GM12865 (cell line): ENCODE measurements around the gene TPT1.
"Not testable (repeated sequence)": the region's sequence is repeated elsewhere in the genome, so short reads cannot be mapped to it uniquely, and the experiment has no call there.

ENCODE experiments used
- DNase-seq: peaks from one replicate; pipeline ENCODE4 v3.0.0; 2010; ENCODE audit warnings: low read depth
- H3K4me3 ChIP-seq: 2 replicates; pipeline ENCODE4 v1.5.1; 2011; ENCODE audit warnings: mild to moderate bottlenecking, low read depth, low read length, control low read depth
- CTCF ChIP-seq: IDR thresholded peaks from 2 replicates; pipeline ENCODE4 v1.5.1; 2011; ENCODE audit warnings: low read length, control low read depth, low read depth, inconsistent platforms; ENCODE audit not compliant: insufficient read depth; ENCODE audit errors: missing control alignments

Gene TPT1

GRCh38 chr13:45381196-45381595, 40.2 kb upstream of the TPT1 start:
- no peak overlapping the region for H3K4me3 ChIP-seq
- TF ChIP-seq CTCF = no peak
- no peak for DNase-seq

- not testable (repeated sequence) for DNase-seq, H3K4me3 ChIP-seq
These were observed 39.7 kb upstream of the TPT1 start for GRCh38 chr13:45380708-45381107.

GRCh38 chr13:45379516-45379915, 38.5 kb upstream of the TPT1 start:
- H3K4me3 ChIP-seq, DNase-seq: not testable (repeated sequence)

GRCh38 chr13:45378786-45379185, 37.8 kb upstream of the TPT1 start:
- DNase-seq, H3K4me3 ChIP-seq: not testable (repeated sequence)

GRCh38 chr13:45377314-45377713, 36.3 kb upstream of the TPT1 start:
- not testable (repeated sequence) for DNase-seq, H3K4me3 ChIP-seq

- not testable (repeated sequence) for H3K4me3 ChIP-seq, DNase-seq
These were observed 35.7 kb upstream of the TPT1 start for GRCh38 chr13:45376651-45377050.

GRCh38 chr13:45374917-45375316, 33.9 kb upstream of the TPT1 start:
- no peak for DNase-seq
- H3K4me3 ChIP-seq = no peak overlapping the region
- TF ChIP-seq CTCF = no peak

- H3K4me3 ChIP-seq = no peak overlapping the region
- no peak for TF ChIP-seq CTCF
- DNase-seq = no peak
These were observed 32.2 kb upstream of the TPT1 start for GRCh38 chr13:45373162-45373547.

- TF ChIP-seq CTCF = no peak
- H3K4me3 ChIP-seq = no peak overlapping the region
These were observed 31.5 kb upstream of the TPT1 start for GRCh38 chr13:45372189-45373161.

More at GRCh38 chr13:45372189-45373161, 31.5 kb upstream of the TPT1 start:
- no peak for DNase-seq
